Limb (tissue), 2 donors: ENCODE data around the gene BEST1.
"Not testable (repeated sequence)": the region's sequence is repeated elsewhere in the genome, so short reads cannot be mapped to it uniquely, and the experiment has no call there.

Experiments
- DNase-seq, 2 donors: peaks; one replicate each; pipeline ENCODE4 v3.0.0-alpha.2; 2016; ENCODE audit errors: extremely low spot score in 2 of 2

BEST1 gene

DNA sequence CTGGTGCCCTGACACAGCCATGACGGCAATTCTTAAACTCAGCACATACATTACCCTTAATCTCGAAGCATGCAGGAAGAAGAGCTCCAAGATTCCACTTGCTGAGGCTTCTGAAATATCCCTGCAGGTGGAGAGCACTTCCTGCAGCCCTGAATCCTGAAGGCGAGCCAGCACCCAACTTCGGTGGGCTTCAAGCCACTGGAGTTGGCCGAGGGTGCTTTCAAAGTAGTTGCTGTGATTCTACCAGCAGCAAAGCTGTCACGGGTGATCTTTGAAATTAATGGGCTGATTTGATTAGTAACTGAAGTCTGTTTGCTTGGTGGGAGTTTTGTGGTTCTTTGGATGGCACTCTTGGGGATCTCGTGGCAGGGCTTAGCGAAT is 26.3 kb downstream of the BEST1 start:
- DNase-seq = no peak

DNA sequence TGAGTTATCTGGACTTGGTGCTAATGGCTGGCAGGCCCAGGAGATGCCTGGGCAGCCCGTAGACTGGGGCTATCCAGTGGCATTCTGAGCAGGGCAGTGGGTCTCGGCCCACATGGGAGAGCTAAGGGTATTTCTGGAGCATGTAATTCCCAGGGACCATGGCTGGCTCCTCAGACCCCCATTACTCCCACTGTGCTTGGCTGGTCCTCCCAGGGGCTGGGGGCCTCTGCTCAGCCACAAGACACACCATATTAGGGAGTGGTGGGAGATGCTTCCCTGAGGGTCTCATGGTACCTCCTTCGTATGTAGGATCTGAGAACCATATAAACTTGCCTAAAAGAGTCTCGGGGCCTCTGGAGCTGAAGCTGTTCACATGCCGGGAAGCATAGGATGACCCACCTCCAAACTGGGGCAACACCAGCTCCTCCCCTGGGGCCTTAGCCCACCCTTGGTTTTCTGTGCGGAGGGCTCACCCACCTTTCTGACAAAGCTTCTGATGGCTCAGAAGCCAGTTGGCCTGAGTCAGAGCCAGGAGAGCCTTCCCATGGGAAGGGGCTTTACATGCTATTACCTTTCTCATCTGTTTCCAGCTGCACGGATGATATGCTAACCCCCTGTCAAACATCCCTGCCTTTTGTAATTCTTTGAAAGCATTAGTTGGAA is 26.8 kb downstream of the BEST1 start:
- no peak for DNase-seq

DNA sequence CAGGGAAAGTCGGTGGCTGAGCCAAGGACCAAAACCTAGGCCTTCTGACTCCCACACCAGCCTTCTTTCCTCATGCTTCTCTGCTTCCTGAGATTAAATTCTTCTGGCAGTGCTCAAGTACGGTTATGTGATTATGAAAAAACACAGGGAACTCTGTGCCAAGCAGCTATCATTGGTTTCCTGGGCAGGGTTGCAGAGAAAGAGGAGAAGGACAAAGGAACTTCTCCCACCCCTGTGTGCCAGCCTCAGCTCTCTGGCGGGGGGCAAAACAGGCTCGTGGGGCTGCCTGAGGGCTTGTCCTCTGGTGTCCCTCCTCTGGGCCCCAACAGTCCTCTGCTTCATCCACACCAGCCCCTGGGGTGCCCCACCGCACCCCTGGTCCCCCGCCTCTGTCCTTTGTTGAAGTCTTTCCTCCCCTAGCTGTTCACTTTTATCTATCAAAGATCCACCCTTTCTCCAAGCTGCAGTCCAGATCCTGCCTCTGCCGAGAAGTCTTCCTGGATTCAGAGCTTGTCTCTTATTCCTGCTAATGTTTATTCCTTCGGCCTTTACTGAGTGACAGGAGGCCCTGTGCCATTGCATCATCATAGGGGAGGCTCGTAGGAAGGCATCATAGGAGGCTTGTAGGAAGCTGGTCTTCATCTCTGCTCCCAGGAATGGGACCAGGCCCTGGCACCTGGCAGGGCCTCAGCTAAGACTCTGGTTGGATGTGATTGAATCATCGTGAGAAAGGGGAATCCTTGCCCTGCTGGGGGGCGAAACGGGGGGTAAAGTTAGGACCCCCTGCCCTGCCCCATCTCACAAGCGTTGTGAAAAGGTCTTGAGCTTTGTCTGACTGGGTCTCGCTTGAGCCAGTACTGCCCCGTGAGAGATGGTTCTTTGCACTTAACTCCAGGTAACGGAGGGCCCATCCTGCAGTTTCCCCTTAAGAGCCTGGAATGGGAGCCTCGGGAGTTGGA is 28.8 kb downstream of the BEST1 start:
- no peak for DNase-seq

DNA sequence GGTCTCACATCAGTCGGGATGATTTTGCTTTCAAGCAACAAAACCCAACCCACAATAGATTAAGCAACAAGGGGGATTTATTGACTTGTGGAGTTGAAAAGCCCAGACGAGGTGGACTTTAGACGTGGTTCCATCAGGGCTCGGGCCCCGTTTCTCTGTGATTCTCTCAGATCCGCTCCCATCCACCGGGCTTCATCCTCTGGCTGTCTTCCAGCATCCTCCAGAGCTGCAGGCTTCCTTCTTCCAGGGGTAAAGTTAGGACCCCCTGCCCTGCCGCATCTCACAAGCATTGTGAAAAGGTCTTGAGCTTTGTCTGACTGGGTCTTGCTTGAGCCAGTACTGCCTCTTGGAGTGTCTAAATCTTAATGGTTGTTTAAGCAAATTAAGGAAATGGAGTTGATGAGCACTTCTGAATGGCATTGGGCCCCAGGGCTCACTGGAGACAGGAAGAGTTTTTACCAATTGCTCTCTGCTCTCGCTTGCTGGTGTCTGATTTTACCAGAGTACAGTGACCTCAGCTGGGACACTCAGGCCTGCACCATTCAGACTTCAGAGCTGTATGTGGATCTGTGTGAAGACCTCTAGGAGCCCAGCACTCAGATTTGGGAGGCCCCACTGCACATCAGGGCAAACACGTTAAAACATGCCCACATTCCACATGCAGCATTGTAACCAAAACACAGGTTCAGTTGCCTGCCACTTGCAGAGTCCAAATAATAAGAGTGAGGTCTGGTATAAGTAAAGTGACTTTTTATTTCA is 30.8 kb downstream of the BEST1 start:
- DNase-seq = no peak

DNA sequence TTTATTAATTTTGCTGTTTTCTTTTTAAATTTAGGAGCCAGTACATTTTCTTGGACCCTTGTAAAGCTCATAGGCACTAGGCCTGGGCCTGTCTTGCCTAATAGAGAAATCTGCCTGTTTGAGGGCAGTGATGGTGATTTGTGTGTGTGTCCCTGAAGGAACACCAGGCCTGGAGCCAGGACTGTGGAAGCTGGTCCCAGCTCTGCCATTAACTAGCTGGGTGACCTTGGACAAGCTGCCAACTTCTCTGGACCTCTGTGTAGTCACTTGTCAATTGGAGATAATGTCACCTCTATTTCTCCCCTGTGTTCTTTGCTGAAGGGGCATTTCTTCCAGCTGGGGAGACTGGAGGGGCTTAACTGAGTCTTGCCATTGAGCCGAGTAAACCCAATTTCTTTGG is 33.3 kb downstream of the BEST1 start:
- no peak for DNase-seq

DNA sequence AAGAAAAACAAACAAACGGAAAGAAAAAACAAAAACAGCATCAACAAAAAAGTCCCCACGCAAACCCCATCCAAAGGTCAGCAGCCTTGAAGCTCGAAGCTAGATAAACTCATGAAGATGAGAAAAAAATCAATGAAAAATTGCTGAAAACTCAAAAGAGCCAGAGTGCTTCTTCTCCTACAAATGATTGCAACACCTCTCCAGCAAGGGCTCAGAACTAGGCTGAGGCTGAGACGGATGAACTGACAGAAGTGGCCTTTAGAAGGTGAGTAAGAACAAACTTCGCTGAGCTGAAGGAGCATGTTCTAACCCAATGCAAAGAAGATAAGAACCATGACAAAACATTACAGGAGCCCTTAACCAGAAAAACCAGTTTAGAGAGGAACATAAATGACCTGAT is 35.7 kb downstream of the BEST1 start:
- no peak for DNase-seq

DNA sequence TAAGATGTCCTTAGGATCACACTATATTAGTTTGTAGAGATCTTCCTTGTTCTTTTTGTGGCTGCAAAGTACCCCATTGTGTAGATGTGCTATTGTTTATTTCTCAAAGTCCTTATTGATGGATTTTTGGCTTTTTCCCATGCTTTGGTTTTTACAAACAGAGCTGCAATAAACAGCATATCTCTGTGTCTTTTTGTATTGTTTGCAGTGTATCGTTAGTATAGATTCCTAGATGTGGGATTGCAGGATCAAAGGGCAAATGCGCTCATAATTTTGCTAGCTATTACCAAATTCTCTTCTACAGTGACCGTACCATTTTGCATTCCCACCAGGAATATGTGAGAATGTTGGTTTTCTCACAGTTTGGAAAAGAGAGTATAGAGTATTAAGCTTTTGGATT is 44.8 kb downstream of the BEST1 start:
- DNase-seq = no peak

DNA sequence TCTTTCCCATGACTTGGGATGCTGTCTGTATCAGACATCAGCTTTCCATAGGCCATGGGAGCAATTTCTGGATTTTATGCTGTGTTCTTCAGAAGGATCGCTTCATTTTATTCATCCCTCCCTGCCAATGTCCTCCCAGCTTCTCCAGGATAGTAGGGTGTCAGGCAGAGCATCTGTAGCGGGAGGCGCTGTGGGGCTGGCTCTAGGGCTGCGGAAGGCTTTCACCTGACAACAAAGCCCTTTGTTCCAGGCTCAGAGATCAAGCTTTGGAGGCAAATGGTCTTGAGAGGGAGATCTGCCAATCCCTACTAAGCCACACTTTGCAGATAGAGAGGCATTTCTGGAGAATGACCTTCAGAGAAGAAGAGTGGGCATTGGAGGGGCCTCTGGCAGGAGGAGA is 46.8 kb downstream of the BEST1 start:
- DNase-seq = no peak

DNA sequence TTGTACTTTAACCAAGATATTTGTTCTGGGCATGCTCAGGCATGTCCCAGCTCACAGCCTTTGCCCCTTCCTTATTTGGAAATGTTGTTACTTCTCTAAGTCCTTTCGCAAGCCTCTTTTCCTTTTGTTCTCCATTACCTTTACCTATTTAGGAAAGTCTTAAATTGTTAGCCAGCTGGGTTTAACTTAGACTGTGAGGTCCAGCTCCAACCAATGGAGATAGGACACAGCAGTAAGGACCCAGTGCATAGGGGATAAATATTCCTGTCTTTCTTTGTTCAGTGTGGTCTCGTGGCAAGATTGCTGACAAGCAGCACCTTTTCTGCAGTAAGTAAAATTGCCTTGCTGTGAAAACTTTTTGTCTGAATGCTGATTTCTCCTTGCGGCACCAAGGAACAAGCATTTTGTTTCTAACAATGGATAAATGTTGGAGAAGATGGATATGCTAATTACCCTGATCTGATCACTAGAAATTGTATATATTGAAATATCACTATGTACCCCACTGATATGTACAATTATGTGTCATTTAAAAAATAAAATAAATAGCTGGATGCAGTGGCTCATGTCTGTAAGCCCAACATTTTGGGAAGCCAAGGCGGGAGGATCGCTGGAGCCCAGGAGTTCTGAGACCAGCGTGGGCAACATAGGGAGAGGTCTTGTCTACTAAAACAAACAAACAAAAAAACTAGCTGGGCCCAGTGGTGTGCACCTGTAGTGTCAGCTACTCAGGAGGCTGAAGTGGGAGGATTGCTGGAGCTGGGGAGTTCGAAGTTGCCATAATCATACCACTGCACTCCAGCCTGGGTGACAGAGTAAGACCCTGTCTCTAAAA is 49.2 kb downstream of the BEST1 start:
- no peak for DNase-seq

DNA sequence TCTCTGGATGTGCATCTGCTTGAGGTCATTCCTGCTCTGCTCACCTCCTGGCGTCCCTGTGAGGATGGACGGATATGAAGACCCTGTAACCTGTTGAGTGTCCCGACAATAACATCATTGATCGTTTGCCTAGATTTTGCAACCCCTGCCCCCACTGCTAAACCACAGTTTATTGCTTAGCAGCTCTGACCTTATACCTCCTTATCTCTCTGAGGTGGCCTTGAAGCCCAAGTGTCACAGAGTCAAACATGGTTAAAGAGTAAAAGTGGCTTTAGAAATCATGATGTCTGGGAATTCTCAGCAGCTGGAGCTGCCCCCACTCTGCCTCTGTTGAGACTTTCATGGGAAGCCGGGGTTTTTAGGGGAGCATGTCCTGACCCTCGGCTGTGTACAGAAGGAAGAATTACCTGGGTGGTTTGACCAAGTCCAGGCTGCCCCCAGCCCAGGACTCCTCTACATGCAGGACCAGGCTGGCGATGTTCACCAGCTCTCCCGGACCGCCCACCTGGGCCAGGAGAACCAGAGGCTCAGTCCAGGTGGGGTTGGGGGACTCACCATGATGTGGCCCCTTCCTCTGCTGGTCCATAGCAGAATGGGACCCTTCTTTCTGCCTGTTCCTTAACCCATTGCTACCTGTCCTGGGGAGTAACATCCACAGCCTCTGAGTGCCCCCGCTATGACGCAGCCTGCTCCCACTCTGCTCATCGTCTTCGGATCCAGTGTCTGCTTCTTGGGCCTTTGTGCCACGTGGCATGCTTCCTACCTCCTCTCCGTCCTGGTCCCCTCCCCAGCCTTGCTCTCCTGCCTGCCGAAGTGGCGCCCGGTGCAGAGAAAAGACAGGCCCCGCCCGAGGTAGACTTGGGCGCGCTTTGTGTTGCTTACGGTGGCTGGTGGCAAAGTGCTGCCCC is 50.6 kb downstream of the BEST1 start:
- DNase-seq = no peak

DNA sequence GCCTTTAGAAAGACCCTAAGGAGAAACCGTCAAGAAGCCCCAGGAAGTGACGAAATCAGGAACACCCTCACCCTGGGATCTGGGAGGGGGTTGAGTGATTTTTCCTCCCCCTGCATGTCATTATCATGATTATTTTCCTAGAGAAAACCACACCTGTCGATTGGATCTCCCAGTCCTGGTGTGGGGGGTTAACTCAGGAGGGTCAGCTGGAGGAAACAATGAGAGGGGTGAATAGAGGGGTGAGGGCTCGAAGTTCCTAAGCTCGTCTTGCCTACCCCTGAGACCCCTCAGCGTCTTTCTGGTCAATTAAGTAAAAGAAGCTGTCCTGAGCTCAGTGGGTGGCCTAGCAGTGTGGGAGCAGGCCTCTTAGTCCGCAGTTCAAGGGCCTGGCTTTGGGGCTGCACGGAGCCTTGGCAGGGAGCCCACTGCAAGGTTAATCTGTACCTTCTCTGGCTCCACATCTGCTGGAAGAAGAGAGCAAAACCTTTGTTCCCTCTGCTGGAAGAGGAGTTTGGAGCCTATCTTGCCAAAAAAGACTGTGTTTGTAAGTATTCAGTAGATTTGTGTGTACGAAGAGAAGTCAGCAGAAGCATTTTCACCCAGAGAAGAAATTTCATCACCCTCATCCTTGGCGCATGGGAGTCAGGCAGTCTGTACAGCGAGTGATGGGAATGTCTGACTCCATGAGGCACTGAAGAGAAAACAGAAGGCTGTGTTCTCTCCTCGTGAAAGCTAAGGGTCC is 51.5 kb downstream of the BEST1 start:
- peak in 1 of 2 donors; percentile 17 for DNase-seq

DNA sequence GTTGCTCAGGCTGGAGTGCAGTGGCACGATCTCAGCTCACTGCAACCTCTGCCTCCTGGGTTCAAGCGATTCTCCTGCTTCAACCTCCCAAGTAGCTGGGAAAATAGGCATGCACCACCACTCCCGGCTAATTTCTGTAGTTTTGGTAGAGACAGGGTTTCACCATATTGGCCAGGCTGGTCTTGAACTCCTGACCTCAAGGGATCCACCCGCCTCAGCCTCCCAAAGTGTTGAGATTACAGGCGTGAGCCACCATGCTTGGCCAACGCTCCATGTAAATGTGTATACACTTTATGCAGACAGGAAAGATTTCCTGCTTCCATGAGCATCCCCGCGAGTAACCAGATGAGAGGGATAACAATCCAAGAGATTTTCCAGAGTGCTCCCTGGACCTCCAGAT is 52.1 kb downstream of the BEST1 start:
- DNase-seq = not testable (repeated sequence)

DNA sequence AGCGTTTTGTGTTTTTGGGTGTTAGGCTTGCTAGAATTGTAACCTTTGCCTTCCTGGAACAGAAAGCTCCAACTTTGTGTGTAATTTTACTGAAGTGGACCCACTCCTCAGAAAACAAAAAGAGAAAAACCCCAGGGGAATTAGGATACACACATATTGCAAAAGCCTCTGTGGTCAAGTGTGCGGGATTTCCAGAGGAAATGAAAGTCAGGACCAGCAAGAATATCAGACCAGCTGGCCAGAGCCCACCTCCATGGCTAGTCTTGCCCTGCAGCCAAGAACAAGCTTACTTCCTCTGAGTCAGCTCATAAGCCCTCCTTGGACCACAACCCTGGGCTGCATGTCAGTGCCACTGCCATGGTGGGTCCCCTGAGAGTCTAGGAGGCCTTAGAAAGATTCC is 54.3 kb downstream of the BEST1 start:
- no peak for DNase-seq

DNA sequence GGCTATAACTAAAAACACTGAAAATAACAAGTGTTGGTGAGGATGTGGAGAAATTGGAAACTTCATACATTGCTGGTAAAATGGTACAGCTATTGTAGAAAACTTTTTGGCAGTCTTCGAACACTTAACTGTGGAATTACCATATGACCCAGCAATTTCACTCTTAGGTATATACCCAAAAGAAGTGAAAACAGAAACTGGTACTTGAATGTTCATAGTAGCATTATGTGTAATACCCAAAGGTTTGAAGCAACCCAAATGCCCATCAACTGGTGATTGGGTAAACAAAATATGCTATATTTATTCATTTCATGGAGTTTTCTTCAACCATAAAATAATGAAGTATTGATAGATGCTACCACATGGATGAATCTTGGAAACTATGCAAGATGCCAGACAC is 58.0 kb downstream of the BEST1 start:
- DNase-seq = no peak

DNA sequence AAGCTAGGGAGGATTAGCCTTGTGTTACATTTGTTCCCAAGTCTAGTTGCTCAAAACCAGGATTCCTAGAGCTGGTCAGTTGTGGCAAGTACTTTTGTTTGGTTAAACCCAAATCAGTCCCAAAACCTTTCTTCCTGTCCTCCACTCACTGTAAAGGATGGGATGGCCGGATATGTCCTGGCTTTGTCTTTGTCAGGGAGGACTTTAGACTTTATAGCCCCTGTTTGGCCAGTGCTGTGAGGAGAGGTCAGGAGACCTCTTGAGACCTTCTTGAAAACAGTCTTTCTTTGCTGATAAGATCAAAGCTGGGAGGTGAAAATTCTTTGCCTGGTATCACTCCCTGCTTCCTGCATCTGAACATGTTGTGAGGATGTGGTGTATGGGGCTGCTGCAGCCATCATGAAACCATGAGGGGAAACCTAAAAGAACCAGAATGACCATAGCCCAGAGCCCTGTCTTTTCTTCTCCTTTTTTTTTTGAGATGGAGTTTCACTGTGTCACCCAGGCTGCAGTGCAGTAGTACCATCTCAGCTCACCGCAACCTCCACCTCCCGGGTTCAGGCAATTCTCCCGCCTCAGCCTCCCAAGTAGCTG is 60.9 kb downstream of the BEST1 start:
- DNase-seq = no peak

DNA sequence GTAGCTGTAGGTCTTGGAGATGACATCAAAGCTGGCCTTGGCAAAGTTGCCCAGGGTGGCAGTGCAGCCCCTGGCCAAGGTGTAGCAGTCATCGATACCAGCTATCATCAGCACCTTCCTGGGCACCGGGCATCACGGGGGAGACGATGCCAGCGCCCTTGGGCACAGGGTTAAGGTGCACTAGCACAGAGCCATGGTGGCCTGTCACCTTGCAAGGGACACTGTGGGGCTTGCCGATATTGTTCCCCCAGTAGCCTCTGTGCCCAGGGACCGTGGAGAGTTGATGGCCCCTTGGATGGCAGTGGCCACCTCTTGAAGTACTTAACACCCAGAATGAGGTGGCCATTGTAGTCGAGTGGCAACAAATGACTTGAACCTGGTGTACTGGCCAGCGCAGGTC is 61.7 kb downstream of the BEST1 start:
- DNase-seq = no peak

DNA sequence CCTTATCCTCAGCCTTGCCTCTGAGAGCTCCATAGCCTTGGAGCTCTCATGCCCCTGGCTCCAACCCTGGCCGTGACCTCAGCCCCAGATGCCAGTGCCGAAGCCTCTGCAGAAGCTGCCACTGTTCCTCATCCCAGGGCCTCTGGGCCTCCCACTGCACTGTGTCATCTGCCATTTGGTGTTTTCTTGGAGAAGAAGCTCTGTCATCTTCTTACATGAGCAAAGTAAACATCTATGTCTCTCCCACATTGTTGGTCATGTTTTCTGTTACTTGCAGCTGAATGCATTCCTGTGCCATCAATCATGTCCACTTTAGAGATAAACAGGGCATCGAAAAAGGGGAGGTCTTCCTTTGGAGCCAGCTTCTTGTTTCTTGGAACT is 62.3 kb downstream of the BEST1 start:
- no peak for DNase-seq

DNA sequence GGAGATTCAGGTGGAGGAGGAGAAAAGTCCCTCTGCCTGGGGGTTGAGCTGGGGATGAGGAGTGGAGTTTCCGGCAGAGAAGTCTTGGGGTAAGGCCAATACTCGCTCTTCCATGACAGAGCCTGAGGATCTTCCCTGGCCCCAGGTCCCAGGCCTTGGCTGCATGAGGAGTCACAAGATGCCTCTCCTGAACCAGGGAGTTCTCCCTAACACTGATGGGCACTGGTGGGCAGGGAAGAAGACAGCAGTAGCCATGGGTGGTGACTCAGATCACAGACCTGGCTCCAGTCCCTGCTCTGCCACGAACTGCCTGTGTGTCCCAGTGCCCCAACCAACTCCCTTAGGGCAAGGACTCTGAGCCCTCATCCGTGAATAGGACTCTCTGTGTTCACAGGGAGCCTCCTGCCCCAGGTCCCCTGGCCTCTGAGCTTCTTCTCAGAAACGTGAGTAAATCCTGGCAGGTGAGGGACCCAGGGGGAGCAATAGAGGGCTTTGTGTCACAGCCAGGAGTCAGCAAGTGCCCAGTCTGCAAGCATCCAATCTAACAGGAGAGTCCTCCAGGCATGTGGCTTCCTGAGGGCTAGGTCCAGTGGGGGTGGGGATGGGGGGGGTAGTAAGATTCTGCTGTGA is 62.8 kb downstream of the BEST1 start:
- DNase-seq = no peak
